Neural cell (in vitro differentiated cells): ENCODE data around the gene FBXL17.

Experiments
- CTCF ChIP-seq: fragments of 450-650 bp; IDR thresholded peaks from 2 replicates; pipeline ENCODE4 v1.5.1; 2014; ENCODE audit warnings: antibody characterized with exemption, mild to moderate bottlenecking, moderate library complexity; ENCODE audit not compliant: poor library complexity, severe bottlenecking
- EP300 ChIP-seq: fragments of 450-650 bp; conservative IDR thresholded peaks from 2 replicates; pipeline ENCODE4 v1.6.1; 2014; ENCODE audit warnings: antibody characterized with exemption, mild to moderate bottlenecking, moderate library complexity; ENCODE audit not compliant: poor library complexity, severe bottlenecking
- EZH2 ChIP-seq: fragments of 200-600, 300-800 bp; shearing (Covaris generic), sonication (generic); IDR thresholded peaks from 2 replicates; pipeline ENCODE4 v1.6.1; 2014; ENCODE audit warnings: antibody characterized with exemption, low read length, borderline replicate concordance, mild to moderate bottlenecking; ENCODE audit not compliant: insufficient read depth, poor library complexity, severe bottlenecking
- RAD21 ChIP-seq: fragments of 450-650 bp; conservative IDR thresholded peaks from 2 replicates; pipeline ENCODE4 v1.6.1; 2014; ENCODE audit warnings: antibody characterized with exemption, mild to moderate bottlenecking, moderate library complexity
- REST ChIP-seq: IDR thresholded peaks from 2 replicates; pipeline ENCODE4 v1.6.1; 2012; ENCODE audit warnings: borderline replicate concordance
- TAF1 ChIP-seq: IDR thresholded peaks from 2 replicates; pipeline ENCODE4 v1.6.1; 2012; ENCODE audit warnings: low read depth

DNA sequence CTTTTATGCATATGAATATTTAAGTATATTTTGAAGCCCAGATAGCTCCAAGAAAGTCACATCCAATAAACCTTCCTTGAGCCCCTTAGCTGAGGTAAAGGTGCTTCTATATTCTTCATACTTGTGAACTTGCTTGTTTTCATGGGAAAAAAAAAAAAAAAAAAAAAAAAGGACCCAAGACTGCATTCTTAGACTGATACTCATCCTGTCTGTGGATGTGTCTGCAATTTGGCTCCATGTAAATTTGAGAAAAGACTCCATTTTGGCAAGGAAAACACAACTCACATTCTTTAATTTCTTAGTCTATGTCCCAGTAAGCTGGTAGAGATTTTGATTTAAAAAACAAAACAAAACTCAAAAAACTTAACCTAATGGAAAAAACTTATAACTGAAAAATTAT lies 238.3 kb downstream of the FBXL17 start:
- TF ChIP-seq CTCF (no peak), EP300 (no peak), EZH2 (no peak), TAF1 (no peak), REST (no peak), RAD21 (no peak)
